ENCODE data around the gene BMP2.

BMP2 gene

DNA sequence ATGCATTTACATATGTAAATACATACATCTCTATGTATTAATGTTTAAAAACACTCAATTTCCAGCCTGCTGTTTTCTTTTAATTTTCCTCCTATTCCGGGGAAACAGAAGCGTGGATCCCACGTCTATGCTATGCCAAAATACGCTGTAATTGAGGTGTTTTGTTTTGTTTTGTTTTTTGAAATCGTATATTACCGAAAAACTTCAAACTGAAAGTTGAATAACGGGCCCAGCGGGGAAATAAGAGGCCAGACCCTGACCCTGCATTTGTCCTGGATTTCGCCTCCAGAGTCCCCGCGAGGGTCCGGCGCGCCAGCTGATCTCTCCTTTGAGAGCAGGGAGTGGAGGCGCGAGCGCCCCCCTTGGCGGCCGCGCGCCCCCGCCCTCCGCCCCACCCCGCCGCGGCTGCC lies 355 bp upstream of the BMP2 start:
- DNase-seq (ENCODE audit: low read depth in 2 of 2, low spot score in 1 of 2): no peak

DNA sequence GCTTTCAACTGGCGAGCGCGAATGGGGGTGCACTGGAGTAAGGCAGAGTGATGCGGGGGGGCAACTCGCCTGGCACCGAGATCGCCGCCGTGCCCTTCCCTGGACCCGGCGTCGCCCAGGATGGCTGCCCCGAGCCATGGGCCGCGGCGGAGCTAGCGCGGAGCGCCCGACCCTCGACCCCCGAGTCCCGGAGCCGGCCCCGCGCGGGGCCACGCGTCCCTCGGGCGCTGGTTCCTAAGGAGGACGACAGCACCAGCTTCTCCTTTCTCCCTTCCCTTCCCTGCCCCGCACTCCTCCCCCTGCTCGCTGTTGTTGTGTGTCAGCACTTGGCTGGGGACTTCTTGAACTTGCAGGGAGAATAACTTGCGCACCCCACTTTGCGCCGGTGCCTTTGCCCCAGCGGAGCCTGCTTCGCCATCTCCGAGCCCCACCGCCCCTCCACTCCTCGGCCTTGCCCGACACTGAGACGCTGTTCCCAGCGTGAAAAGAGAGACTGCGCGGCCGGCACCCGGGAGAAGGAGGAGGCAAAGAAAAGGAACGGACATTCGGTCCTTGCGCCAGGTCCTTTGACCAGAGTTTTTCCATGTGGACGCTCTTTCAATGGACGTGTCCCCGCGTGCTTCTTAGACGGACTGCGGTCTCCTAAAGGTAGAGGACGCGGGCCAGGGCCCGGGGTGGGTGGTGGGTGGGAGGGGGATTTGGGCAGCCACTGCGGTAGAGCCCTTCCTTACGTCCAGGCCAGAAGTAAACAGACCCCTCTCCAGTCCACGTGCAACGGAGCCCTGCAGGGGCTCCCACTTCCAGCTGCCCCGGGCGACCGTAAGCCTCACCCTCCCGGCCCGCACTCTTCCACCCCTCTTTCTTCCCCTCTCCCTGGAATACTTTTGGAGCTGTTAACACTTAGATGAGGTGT lies 998 bp downstream of the BMP2 start:
- DNase-seq (ENCODE audit: low read depth in 2 of 2, low spot score in 1 of 2): no peak

DNA sequence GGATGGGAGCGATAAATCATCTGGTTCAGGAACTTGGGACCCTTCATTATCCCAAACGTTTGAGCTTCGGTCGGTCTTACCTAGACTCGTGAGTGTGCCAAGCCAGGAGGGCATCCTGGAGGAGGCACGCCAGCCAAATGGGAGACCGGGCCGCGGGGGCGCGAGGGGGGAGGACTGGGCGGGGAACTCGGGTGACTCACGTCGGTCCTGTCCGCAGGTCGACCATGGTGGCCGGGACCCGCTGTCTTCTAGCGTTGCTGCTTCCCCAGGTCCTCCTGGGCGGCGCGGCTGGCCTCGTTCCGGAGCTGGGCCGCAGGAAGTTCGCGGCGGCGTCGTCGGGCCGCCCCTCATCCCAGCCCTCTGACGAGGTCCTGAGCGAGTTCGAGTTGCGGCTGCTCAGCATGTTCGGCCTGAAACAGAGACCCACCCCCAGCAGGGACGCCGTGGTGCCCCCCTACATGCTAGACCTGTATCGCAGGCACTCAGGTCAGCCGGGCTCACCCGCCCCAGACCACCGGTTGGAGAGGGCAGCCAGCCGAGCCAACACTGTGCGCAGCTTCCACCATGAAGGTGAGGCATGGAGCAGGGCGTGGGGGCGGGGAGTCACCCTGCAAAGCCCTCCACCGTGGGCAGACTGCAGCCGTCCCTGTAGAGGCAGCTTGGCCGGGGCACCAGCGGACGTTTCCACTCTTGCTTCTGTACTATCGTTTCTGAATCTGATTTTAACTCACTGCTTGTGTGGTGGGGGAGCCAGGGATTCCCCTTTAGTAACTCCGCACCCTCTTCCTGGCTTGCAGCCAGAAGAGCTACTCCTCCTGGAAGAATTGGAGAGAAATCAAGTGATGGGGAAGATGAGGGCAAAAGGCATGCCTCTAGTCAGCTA lies 2.7 kb downstream of the BMP2 start:
- DNase-seq (ENCODE audit: low read depth in 2 of 2, low spot score in 1 of 2): no peak

DNA sequence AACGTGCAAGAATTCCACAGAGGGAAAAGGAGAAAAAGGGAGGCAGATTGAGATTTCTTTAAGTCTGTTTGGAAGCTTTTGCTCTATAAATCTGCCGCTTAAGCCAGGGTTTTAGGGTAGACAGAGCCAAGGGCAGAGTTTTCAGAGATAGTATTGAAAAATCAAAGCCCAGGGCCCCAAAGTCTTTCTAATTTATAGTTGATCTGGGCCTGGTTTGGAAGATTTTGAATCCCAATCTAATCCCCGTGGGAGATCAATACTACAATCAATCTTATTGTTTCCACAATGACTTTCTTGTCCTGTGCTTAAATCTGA lies 3.3 kb downstream of the BMP2 start:
- no peak for DNase-seq (ENCODE audit: low read depth in 2 of 2, low spot score in 1 of 2)

DNA sequence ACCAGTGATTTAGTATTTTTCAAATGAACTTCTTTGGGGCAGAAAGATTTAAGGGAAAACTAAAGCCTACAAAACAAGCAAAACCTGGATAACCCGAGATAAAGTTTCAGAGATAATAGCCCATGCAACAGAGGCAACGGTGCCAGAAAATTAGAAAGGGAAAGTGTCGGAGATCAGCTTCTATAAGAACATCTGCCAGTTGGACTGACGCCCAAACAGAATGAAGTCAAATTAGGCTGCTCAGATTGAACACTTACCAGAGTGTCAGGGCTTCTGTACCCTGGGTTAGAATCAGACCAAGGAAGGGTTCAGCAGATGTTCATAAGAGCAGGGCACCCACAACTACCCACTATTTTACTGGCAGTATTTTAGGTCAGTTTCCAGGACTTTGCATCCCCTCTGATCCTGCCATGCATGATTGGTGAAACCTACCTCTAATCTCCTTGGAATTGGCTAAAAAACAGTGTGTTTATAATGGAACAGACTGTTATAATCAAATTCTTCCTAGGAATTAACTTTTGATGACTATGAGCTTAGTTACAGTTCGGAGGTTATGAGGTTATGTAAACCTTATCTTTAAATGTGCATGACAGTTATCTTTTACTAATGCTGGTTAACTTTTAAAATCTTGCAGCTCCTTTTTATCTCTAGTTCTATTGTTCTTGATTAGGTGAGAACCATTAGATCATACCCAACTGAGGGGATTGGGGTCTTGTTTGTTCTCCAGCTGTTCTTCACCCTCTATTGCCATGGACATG lies 13.1 kb downstream of the BMP2 start:
- no peak for DNase-seq (ENCODE audit: low read depth in 2 of 2, low spot score in 1 of 2)

DNA sequence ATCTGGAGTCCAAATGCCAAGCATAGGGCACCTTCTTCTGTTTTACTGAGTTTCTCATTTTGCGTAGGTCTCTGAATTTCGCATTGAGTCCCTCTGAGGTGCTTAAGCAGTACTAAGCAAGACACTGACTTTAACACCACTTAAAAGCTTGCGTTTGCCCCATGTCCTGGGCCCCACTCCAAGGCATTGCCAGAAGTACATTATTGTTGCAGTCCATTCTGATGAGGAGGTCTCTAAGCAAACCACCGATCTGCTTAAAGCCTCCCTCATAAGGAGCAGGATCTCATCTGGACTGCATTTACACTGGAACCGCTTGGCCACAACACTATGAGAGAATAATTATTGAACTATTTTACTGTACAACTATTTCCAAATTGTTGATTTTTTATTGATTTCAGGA lies 16.3 kb downstream of the BMP2 start:
- no peak for DNase-seq (ENCODE audit: low read depth in 2 of 2, low spot score in 1 of 2)

DNA sequence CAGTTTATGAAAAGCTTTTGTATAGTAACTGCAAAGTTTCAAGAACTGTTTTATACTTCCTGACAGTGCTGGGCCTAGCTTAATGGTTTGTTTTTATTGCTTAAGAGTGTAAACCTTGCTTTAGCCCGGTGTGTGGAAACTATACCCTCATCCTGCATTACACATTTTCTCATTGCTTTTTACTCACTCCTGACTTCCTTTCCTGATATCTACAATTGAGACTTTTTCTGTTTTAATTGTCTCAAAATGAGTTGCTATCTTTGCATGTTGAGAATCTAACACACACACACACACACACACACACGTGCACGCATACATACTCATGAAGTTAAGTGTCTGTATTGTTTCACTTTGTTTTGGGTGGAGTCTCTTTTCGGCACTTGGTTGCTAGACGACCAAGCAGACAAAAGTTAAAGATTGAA lies 16.7 kb downstream of the BMP2 start:
- no peak for DNase-seq (ENCODE audit: low read depth in 2 of 2, low spot score in 1 of 2)

DNA sequence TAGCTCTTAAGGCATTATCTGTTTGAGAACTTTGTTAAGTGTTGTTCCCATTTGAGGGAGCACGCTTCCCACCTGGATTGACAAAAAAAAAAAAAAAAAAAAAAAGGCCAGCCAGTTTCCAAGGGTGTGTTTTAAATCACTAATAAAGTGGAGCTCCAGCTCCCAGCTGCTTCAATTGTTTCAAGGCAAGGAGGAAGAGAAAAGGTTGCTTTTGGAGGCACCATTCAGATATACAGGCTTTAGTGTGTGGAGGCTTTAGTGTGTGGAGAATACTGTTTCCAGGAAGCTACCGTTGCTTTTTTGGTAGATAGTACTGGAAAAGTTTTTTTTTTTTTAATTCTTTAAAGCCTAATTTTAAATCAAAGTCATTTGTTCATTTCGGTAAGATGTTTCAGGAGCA lies 17.3 kb downstream of the BMP2 start:
- DNase-seq (ENCODE audit: low read depth in 2 of 2, low spot score in 1 of 2): no peak

DNA sequence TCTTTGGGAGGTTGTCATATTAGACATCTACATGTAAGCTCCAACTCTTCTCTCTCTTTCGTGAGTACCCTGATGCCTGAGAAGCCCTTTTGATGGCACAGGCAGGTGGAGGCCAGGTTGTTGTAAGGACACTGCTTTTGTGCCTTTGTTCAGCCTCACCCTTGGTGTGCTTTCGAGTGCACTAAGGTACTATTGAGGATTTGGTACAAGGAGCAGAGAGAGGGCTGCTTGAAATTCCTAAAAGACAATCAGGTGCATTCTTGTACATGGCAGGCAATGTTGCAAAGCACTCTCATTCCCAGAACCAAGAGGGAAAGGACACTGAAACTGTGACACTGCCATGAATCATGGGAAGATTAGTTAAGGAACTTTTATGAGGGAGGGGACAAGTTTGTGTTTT lies 19.1 kb downstream of the BMP2 start:
- DNase-seq (ENCODE audit: low read depth in 2 of 2, low spot score in 1 of 2): no peak

DNA sequence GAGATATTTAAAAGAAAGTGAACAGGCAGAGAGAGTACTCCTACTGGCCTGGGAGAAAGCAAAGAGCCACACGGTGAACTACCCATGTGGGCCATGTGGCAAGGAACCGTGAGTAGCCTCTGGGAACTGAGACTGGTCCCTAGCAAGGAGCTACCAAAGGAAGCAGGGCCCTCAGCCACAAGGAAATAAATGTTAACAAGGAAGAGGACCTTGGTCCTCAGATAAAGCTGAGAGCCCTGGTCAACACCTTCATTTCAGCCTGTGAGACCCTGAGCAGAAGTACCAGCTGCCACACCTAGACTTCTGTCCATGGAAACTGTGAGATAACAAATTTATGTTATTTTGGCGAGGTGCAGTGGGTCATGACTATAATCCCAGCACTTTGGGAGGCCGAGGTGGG lies 25.3 kb downstream of the BMP2 start:
- DNase-seq (ENCODE audit: low read depth in 2 of 2, low spot score in 1 of 2): no peak

DNA sequence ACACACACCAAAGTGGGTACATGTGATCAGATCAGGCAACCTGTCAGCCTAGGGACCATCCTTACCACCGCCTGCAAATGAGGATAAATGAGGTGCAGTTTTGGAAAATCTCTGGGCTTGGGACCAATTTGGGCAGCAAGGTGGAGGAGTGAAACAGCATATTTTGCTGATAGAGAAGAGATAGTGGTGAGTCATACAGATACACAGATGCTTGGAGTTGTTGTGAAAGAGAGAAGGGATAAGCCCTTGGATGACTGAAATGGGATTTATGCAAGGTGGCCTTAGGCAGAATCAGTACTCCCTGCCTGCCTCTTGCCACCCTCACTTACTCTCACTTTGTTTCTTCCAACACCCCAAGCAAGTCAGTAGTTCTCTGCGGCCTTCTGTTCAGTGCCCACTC lies 34.7 kb downstream of the BMP2 start:
- no peak for DNase-seq (ENCODE audit: low read depth in 2 of 2, low spot score in 1 of 2)

DNA sequence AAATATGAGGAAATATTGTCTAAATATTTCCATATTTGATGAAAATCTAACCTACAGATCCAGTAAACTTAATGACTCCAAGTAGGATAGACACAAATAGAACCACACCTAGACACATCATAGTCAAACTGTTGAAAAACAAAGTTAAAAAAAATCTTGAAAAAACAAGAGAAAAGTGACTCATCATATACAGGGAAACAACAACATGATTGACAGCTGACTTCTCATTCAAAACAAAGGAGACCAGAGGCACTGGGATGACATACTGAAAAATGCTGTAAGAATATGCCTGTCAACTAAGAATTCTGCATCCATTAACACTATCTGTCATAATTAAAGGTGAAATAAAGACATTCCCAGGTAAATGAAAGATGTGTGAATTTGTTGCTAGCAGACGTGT lies 38.8 kb downstream of the BMP2 start:
- DNase-seq (ENCODE audit: low read depth in 2 of 2, low spot score in 1 of 2): no peak

DNA sequence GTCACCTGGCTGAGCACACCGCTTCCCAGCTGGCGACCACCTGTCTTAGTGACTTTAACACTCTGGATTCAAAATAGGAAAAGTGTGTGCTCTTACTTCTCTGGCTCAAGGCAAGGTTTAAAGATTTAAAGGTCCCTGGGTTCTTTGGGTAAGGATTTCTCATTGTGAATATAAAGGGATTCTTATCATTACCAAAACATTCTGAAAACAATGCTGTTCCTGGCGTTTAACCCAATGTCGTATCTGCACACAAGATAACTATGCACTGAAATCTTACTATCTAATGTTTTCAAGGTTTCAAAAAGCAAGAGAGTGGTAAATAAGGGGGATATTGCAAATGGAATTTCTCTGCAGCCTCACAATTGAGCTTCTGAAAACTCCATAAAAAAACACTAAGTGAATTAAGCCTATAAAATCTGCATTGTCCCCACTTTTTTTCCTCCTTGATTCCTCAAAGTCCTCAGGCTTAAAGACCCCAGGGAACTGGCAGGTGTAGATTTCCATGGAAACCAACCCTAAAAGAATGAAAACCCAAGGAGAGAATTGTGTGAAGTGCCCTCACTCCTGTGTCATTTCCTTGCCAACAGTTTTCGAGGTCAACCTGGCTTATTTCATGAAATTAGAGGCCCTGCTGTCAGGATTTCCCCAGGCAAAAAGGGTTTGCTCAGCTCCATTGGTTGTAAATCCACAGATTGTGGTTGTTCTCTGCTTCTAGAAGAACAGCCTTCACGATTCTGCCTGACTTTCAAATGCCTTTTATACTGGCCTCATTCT lies 44.0 kb downstream of the BMP2 start:
- no peak for DNase-seq (ENCODE audit: low read depth in 2 of 2, low spot score in 1 of 2)

DNA sequence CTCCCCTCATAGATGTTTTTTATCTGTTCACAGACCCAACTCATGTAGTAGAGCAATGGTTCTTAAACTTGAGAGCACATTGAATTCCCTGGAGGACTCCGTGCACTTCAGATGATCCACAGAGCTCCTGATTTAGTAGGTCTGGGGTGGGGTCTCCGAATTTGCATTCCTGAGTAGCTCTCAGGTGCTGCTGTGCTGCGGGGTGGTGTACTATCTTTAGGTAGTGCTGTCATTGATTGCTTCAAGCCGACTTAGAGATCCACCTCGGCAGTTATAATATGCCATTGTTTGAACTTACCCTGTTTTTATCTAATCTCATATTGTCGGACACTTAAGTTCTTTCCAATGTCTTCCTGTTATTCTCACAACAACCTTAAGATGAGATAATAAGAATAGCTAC lies 45.0 kb downstream of the BMP2 start:
- no peak for DNase-seq (ENCODE audit: low read depth in 2 of 2, low spot score in 1 of 2)

DNA sequence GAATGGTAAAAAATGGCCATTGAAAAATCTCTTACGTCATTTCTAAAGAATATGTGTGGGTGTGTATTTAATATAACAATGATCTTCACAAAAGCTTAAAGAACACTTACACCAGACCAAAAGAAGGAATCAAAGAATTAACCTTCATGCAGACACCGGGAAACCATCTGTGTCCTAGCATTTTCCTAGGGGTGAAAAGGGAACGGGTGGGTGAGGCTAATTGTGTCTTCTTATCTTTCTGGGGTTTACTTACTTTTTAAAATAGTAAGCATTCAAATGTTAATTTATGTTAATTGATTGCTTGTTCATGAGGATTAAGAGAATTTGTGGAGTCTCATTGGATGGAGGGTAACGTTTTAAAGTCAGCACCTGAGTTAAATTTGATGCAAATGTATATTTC lies 47.5 kb downstream of the BMP2 start:
- no peak for DNase-seq (ENCODE audit: low read depth in 2 of 2, low spot score in 1 of 2)

DNA sequence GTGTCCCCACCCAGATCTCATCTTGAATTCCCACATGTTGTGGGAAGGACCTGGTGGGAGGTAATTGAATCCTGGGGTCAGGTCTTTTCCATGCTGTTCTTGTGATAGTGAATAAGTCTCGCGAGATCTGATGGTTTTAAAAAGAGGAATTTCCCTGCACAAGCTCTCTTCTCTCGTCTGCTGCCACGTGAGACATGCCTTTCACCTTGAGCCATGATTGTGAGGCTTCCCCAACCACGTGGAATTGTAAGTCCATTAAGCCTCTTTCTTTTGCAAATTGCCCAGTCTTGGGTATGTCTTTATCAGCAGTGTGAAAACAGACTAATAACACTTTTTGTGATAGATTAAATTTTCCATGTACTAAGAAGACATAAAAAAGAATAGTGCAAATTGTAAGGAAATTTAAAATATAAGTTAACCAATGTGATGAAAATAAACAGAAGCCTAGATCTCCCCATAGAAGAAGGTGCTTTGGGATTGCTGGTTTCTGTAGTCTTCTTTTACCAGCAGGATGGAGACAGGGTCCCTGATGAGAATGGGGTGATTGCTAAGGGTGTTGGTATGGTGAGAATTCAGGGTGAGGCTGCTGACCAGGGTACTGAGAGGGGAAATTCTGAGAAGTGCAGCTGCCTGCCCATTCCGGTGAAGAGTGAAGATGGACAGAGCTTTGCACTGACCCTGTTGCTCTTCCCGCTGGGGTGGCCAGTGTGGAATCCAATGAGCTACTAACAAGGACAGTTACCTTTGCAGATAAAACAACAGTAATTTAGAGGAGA lies 50.7 kb downstream of the BMP2 start:
- no peak for DNase-seq (ENCODE audit: low read depth in 2 of 2, low spot score in 1 of 2)

DNA sequence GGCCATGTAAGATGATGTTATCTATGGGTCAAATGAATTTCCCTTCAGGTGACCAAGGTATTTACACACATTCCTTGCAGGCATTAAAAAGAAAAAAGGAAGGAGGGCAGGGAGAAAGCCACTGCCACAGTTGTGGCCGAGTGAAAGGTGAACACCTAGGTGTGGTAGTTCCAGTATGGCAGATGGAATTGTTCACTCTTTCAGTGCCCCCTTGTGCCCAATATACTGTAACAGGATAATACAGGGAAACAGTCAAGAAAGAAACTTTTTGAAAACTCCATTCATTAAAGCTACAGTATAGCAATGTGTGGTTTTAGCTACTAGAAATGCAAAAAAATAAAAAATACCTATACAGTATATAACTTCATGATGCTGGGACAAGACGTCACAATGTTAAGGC lies 52.1 kb downstream of the BMP2 start:
- no peak for DNase-seq (ENCODE audit: low read depth in 2 of 2, low spot score in 1 of 2)

DNA sequence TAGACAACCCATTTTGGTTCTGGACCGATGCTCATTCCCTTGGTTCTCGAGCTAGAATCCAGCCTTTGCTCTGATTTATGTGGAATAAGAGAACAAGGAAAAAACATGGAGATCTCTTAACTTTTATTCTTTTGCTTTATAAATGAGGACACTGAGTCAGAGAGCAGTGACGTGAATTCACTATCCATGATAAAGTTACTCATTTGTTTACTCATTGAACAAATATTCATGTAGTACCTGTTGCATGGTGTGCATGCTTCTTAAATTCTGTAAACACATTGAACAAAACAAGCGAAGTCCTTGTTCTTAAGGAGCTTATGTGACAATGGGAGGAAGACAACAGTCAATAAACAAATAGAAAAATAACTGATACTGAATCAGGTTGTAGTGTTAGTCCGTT lies 56.9 kb downstream of the BMP2 start:
- DNase-seq (ENCODE audit: low read depth in 2 of 2, low spot score in 1 of 2): no peak

DNA sequence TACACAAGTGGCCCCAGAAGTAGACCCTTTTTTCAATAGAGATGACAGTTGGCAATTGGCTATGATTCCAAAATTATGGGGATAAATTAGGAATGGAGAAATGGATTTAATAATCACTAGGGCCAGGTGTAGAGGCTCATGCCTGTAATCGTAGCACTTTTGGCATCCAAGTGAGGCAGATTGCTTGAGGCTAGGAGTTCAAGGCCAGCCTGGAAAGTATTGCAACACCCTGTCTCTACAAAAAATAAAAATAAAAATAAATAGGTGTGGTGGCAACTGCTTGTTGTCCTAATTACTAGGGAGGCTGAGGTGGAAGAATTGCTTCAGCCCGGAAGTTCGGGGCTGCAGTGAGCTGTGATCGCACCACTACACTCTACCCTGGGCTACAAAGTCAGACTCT lies 60.0 kb downstream of the BMP2 start:
- DNase-seq (ENCODE audit: low read depth in 2 of 2, low spot score in 1 of 2): no peak

DNA sequence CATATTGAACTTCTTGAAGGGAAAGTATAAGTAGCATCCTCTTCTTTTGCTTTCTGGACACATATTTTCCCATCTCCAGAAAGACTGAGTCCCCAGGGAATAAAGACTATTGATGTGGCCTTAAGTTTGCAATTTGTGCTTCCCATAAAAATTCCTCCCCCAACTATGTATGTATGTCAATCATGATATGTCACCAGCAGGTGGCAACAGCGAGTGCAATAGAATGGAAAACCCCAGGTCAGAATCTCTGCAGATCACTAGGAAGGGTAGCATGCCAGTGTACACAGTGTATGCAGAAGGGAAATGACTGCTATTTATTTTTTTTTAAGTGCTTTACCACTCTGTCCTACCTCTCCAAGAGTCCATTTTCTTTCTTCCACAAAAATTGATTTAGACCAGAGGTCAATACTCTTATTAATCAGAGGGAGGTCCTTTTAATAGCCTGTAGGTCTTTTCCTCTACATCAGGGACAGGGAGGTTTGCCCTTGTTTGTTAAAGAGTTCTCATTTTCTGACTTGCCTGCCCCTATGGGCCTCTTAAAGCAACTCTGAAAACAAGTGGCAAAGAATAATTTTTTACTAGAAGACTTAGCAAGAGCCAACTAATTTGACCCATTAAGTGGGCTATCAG lies 61.4 kb downstream of the BMP2 start:
- DNase-seq (ENCODE audit: low read depth in 2 of 2, low spot score in 1 of 2): no peak
